ENCODE data around the gene SLC28A3. TPM values are rescaled to one million over a fixed set of nuclear protein-coding genes. Genes with fewer than 3 reads are reported as not detected.

SLC28A3 gene
- total and polyA plus RNA-seq, 2 donors from 2014 or later = 1.0 TPM; not detected in 1

DNA sequence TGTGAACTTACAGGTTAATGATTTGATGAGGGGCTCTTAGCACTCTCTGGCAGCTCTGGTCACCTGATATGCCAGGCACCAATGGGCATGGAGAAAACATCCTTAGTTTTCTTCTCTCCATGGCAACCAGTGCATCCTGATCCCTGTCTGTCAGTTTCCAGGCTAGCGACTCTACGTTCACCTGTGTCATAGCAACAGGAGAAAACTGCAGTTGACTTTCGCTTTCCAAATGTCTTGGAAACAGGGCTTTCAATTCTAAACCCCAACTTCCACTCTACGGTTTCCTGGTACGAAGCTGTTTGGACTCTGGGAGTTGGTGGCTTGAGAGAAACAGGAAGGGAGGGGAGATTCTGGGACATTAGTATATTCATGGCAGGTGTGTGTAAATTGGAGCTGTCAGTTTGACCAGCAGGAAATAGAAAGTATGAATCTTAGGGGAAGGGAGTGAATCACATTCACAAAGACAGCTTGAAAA lies 74.4 kb downstream of the SLC28A3 start:
- Histone ChIP-seq H3K27ac (ENCODE audit: low read depth in 2 of 2, low read length in 2 of 2) (no peak overlapping the region), H3K4me3 (ENCODE audit: low read length in 3 of 3) (no peak overlapping the region), H3K36me3 (ENCODE audit: control insufficient read depth in 2 of 3, insufficient read depth in 3 of 3, low read length in 3 of 3) (no peaks in the 10 kb centered on the region), H3K9ac (ENCODE audit: low read length in 3 of 3) (no peak overlapping the region), H3K4me1 (ENCODE audit: control insufficient read depth in 2 of 3, insufficient read depth in 2 of 3, low read depth in 1 of 3, low read length in 3 of 3) (no peaks in the 10 kb centered on the region), H3K27me3 (ENCODE audit: control insufficient read depth, insufficient read depth, low read length) (no peaks in the 10 kb centered on the region), H3K9me3 (ENCODE audit: control insufficient read depth in 2 of 3, insufficient read depth in 1 of 3, low read length in 3 of 3) (no peaks in the 10 kb centered on the region)
- intact Hi-C loops (cut with DNase I) = no loop called here
- FAIRE-seq = no peak
- TF ChIP-seq, protein P1, sequence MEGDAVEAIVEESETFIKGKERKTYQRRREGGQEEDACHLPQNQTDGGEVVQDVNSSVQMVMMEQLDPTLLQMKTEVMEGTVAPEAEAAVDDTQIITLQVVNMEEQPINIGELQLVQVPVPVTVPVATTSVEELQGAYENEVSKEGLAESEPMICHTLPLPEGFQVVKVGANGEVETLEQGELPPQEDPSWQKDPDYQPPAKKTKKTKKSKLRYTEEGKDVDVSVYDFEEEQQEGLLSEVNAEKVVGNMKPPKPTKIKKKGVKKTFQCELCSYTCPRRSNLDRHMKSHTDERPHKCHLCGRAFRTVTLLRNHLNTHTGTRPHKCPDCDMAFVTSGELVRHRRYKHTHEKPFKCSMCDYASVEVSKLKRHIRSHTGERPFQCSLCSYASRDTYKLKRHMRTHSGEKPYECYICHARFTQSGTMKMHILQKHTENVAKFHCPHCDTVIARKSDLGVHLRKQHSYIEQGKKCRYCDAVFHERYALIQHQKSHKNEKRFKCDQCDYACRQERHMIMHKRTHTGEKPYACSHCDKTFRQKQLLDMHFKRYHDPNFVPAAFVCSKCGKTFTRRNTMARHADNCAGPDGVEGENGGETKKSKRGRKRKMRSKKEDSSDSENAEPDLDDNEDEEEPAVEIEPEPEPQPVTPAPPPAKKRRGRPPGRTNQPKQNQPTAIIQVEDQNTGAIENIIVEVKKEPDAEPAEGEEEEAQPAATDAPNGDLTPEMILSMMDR (IDR thresholded peaks at IDR 0.05; ENCODE audit: borderline replicate concordance, extremely low read depth, insufficient read depth) = no peak
- peak in 4 of 5 donors; percentile 52 to 86 (median 76) for DNase-seq

DNA sequence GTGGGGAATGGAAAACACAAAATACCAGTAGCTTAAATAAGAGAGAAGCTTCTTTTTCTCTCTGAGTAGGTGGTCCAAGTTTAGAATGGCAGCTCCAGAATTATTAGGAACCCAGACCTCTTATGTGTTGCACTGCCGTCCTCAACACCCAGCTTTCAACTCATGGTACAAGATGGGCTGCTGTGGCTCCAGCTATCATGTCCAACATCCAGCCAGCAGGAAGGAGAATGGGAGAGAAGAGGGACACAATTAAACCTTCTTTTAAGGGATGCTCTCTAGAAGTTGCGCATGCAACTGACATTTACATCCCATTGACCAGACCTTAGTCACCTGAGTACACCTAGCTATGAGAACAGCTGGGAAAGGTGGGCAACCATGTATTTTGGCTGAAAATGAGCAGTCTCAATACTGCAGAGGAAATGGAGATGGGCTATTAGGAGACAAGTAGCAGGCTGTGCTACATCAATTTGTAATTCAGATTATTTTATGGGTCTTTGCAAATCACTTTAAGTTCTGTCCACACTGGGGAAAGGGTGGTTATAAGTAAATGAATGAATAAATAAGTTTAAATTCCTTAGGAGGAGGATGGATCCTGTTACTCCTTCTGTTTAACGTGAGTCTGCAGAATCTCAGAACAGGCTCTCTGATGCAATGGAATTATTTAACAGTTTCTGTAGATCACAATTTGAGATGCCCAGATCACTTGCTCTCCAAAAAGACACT lies 76.1 kb downstream of the SLC28A3 start:
- no peaks in the 10 kb centered on the region for H3K9me3 ChIP-seq (ENCODE audit: control insufficient read depth in 2 of 3, insufficient read depth in 1 of 3, low read length in 3 of 3)
- H3K4me1 ChIP-seq (ENCODE audit: control insufficient read depth in 2 of 3, insufficient read depth in 2 of 3, low read depth in 1 of 3, low read length in 3 of 3) = no peaks in the 10 kb centered on the region
- DNase-seq (no peak), FAIRE-seq (no peak)
- H3K4me3 ChIP-seq (ENCODE audit: low read length in 3 of 3) = no peak overlapping the region
- no peaks in the 10 kb centered on the region for H3K36me3 ChIP-seq (ENCODE audit: control insufficient read depth in 2 of 3, insufficient read depth in 3 of 3, low read length in 3 of 3)
- H3K27ac ChIP-seq (ENCODE audit: low read depth in 2 of 2, low read length in 2 of 2) = no peak overlapping the region
- H3K27me3 ChIP-seq (ENCODE audit: control insufficient read depth, insufficient read depth, low read length) = no peaks in the 10 kb centered on the region
- intact Hi-C loops (cut with DNase I) = loop anchor here (5.0 kb wide), 1 partner anchor 322 kb away; no protein-coding TSS in a partner anchor
- TF ChIP-seq, protein P1 (IDR thresholded peaks at IDR 0.05; ENCODE audit: borderline replicate concordance, extremely low read depth, insufficient read depth) = no peak
- H3K9ac ChIP-seq (ENCODE audit: low read length in 3 of 3) = no peak overlapping the region

DNA sequence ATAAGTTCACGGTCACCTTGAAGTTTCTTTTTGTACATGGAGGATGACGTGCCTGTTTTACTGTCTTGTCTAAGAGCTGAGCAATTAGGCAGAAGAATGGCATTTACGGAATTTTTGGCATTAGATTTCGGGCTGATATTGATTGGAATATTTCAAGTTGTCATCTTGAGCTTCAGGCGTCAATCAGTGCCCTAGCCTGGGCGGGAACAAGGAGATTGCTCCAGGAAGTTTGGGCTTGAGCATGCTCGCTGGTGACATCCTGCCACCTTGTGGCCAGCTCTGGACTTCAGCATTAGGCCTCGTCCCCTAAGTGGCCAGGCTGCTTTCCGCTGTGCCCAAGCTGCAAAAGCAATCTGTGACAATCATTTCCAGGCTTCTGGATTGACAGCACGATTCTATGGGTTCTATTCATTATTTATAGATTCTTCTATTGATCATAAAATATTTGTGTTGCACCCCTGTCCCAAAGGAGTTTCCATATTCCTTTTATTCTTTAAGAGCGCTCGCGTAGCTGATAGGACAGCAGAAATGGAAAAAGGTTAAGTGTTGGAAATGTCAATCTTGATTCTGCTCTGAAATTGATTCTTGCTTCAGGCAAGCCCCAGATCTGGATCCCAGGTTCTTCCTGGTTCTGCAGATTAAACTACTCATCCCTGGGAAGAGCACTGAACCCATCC lies 79.3 kb downstream of the SLC28A3 start:
- Histone ChIP-seq H3K27ac (ENCODE audit: low read depth in 2 of 2, low read length in 2 of 2) (no peak overlapping the region), H3K9ac (ENCODE audit: low read length in 3 of 3) (no peak overlapping the region), H3K4me3 (ENCODE audit: low read length in 3 of 3) (peak overlapping the region in 2 of 3 donors; percentile 55), H3K36me3 (ENCODE audit: control insufficient read depth in 2 of 3, insufficient read depth in 3 of 3, low read length in 3 of 3) (no peaks in the 10 kb centered on the region), H3K4me1 (ENCODE audit: control insufficient read depth in 2 of 3, insufficient read depth in 2 of 3, low read depth in 1 of 3, low read length in 3 of 3) (no peaks in the 10 kb centered on the region), H3K27me3 (ENCODE audit: control insufficient read depth, insufficient read depth, low read length) (no peaks in the 10 kb centered on the region), H3K9me3 (ENCODE audit: control insufficient read depth in 2 of 3, insufficient read depth in 1 of 3, low read length in 3 of 3) (no peaks in the 10 kb centered on the region)
- peak; percentile 45 for FAIRE-seq
- TF ChIP-seq, protein P1 (IDR thresholded peaks at IDR 0.05; ENCODE audit: borderline replicate concordance, extremely low read depth, insufficient read depth) = peak; percentile 86
- peak; percentile 82 to 91 (median 87) for DNase-seq
- intact Hi-C loops (cut with DNase I) = loop anchor here (5.0 kb wide), 1 partner anchor 319 kb away; no protein-coding TSS in a partner anchor

Data from kidney (tissue), 14 donors.